HG02852 (cell line): ENCODE measurements around the gene ARFGAP2.

ENCODE experiments used
- ATAC-seq: cut with Tn5 transposase; IDR thresholded peaks from one replicate; pipeline ENCODE4 v1.9.1; 2021; ENCODE audit warnings: mild to moderate bottlenecking, moderate library complexity; ENCODE audit not compliant: unreplicated experiment

Gene ARFGAP2

GRCh38 chr11:47171856-47172255, 4.8 kb downstream of the ARFGAP2 start:
- no peak for ATAC-seq

GRCh38 chr11:47171061-47171838, 5.4 kb downstream of the ARFGAP2 start:
- no peak for ATAC-seq

GRCh38 chr11:47166368-47166767, 10.3 kb downstream of the ARFGAP2 start:
- ATAC-seq, result no peak

GRCh38 chr11:47165253-47165840, 11.3 kb downstream of the ARFGAP2 start:
- no peak for ATAC-seq

GRCh38 chr11:47164321-47164720, 12.4 kb downstream of the ARFGAP2 start:
- no peak for ATAC-seq

GRCh38 chr11:47163898-47164297, 12.8 kb downstream of the ARFGAP2 start:
- no peak for ATAC-seq

- no peak for ATAC-seq
Observed at GRCh38 chr11:47163193-47163592, 13.5 kb downstream of the ARFGAP2 start.

GRCh38 chr11:47162426-47162825, 14.3 kb downstream of the ARFGAP2 start:
- ATAC-seq, result no peak

GRCh38 chr11:47161890-47162289, 14.8 kb downstream of the ARFGAP2 start:
- no peak for ATAC-seq

- peak; percentile 58 for ATAC-seq
Observed at GRCh38 chr11:47161134-47161854, 15.4 kb downstream of the ARFGAP2 start.

GRCh38 chr11:47160753-47161133, 15.9 kb downstream of the ARFGAP2 start:
- ATAC-seq, result no peak

GRCh38 chr11:47158242-47158641, 18.4 kb downstream of the ARFGAP2 start:
- ATAC-seq, result no peak

GRCh38 chr11:47157805-47158204, 18.9 kb downstream of the ARFGAP2 start:
- no peak for ATAC-seq

- ATAC-seq, result no peak
Observed at GRCh38 chr11:47156951-47157350, 19.7 kb downstream of the ARFGAP2 start.

- no peak for ATAC-seq
Observed at GRCh38 chr11:47156333-47156732, 20.3 kb downstream of the ARFGAP2 start.

GRCh38 chr11:47155879-47156278, 20.8 kb downstream of the ARFGAP2 start:
- no peak for ATAC-seq

GRCh38 chr11:47154616-47155570, 21.8 kb downstream of the ARFGAP2 start:
- no peak for ATAC-seq

GRCh38 chr11:47152953-47153950, 23.4 kb downstream of the ARFGAP2 start:
- ATAC-seq, result peak; percentile 61

GRCh38 chr11:47152126-47152952, 24.3 kb downstream of the ARFGAP2 start:
- ATAC-seq, result no peak
